DOHH2 (cell line): Measurements from ENCODE around the gene ITIH2.

Source experiments
- EZH2phosphoT487 ChIP-seq: fragments of 200-600 bp; sonication (generic); IDR thresholded peaks from 2 replicates; pipeline ENCODE4 v1.6.1; 2017; ENCODE audit warnings: borderline replicate concordance, mild to moderate bottlenecking, antibody characterized with exemption, low read length, moderate library complexity, mixed read lengths
- TF ChIP-seq, protein P1 (sequence below): fragments of 200-600 bp; sonication (generic); IDR thresholded peaks from one replicate; pipeline ENCODE4 v1.5.1; 2014; ENCODE audit warnings: antibody characterized with exemption, mild to moderate bottlenecking, low read depth, low read length; ENCODE audit not compliant: poor library complexity, severe bottlenecking

DNA sequence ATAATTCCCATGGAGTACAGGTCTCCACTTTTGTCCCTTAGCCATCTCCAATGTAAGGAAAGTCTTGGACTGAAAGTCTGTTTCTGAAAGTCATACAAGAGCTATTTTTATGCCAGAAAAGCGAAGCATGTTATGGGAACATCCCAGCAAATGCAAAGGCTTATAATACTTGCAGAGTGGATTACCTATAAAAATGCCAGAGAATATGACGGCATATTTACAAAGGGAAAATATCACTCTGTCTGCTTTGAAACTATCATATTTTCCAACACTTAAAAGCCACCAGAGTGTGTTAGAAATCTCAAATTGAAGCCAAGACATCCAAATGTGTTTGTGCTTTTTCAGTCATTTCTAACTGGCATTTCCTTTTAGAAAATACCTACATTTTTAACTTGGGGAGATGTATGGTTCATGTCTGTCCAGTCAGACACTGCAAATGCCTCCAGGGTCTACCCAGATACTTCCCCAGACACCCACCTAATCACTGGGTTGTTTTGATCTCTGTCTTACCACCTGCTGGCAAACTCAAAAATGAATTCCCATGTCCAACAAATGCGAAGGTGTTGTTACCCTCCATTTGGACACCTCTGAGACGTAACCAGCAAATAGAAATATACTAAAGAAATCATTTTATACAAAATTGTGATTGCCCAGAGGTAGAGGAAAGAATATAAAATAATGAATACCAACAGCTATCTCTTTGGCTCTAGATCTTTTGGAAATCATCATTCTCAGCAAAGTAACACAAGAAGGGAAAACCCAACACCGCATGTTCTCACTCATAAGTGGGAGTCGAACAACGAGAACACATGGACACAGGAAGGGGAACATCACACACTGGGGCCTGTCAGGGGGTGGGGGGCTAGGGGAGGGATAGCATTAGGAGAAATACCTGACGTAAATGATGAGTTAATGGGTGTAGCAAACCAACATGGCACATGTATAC, 1.2 kb downstream of the ITIH2 start:
- TF ChIP-seq, protein P1, sequence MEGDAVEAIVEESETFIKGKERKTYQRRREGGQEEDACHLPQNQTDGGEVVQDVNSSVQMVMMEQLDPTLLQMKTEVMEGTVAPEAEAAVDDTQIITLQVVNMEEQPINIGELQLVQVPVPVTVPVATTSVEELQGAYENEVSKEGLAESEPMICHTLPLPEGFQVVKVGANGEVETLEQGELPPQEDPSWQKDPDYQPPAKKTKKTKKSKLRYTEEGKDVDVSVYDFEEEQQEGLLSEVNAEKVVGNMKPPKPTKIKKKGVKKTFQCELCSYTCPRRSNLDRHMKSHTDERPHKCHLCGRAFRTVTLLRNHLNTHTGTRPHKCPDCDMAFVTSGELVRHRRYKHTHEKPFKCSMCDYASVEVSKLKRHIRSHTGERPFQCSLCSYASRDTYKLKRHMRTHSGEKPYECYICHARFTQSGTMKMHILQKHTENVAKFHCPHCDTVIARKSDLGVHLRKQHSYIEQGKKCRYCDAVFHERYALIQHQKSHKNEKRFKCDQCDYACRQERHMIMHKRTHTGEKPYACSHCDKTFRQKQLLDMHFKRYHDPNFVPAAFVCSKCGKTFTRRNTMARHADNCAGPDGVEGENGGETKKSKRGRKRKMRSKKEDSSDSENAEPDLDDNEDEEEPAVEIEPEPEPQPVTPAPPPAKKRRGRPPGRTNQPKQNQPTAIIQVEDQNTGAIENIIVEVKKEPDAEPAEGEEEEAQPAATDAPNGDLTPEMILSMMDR = no peak
- no peak for TF ChIP-seq EZH2phosphoT487
